SIG-M5 treated with dmso at 0.1 percent for 504 hours (cell line): Measurements from ENCODE around the gene FHIT.

Experiments used
- DNase-seq: peaks from one replicate; lab custom pipeline; 2025; ENCODE audit not compliant: unreplicated experiment; lab: John Stamatoyannopoulos, UW

FHIT gene

DNA sequence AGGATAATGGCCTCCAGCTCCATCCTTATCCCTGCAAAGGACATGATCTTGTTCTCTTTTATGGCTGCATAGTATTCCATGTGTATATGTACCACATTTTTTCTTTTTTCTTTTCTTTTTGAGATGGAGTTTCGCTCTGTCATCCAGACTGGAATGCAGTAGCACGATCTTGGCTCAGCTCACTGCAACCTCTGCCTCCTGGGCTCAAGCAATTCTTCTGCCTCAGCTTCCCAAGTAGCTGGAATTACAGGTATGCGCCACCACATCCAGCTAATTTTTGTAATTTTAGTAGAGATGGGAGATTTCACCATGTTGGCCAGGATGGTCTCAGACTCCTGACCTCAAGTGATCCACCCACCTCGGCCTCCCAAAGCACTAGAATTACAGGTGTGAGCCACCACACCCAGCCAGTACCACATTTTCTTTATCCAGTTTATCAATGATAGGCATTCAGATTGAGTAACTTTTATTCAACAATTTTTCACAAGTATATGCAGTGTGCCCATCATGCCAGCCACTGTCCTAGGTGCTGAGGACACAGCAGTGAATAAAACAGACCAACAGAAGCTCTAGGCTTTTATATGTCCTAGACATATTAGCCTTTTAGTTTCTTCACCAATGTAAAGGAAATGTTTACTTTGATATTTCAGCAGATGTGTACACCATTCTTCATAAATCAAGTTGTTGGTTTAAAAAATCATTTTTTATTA is 815.2 kb downstream of the FHIT start:
- no peak for DNase-seq

DNA sequence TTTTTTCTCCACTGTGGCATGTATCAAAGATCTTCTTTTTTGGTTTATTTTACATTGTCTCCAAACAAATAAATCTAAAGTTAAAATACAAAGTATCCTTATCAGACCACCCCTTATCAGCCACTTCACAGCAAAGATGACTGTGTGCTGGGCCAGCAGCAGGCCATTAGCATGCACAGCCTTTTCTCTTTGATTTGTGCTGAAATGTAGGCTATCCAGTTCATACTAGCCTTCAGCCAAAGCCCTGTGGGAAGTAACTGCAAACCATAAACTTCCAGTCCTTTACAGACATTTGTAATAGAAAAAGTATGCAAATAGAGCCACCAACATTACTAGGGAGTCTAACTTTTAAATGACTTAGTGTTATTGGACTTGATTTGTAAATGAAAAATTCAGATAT is 816.3 kb downstream of the FHIT start:
- no peak for DNase-seq

DNA sequence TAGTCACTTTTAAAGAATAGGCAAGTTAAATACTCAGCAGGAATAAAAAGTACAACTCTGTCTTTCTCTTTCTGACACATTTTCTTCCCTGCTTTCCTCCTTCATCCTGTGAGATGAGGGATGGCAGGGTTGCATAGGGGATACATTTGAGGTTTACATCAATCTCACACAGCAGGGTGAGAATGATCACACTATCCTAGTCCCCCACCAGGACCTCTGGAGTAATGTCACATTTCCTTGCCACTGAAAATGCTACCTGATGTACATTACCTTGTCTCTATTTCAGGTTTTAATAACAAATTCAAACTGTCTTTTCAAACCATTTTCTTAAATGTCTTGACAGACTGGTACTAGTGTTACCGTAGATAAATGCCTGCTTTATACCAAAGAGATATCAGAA is 816.9 kb downstream of the FHIT start:
- no peak for DNase-seq

DNA sequence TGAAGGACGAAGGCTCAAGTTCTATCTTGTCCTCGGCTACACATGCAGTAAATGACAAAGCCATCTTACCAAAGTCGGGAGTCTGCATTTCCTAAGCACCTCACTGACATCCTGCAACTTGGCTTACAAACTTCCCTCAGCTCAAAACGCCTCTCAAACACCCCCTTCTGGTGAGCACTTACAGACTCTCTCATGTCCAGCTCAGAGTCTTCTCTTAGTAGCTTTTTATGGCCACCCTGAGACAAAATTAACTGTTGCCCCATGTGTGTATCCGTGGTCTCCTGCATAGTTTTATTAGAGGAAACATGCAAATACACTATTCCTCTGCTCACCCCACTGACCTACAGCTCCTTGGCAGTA is 819.7 kb downstream of the FHIT start:
- peak; percentile 3 for DNase-seq

DNA sequence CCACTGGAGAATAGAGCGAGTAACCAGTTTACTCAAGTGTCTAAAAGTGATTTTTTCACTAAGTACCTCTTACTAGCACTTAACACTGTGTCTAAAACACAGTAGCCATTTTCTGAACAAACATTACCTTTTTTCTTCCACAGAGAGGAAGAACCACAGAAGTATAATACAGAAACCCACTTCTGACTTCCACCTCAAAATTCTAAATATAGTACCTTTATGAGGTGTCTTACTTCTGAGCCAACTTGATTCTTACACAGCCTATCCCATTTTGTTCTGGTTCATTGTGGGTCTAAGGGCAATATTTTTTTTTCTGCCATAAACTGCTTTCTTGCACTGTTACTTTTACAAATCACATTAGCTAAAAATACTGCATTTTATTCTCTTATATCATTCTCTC is 821.0 kb downstream of the FHIT start:
- no peak for DNase-seq

DNA sequence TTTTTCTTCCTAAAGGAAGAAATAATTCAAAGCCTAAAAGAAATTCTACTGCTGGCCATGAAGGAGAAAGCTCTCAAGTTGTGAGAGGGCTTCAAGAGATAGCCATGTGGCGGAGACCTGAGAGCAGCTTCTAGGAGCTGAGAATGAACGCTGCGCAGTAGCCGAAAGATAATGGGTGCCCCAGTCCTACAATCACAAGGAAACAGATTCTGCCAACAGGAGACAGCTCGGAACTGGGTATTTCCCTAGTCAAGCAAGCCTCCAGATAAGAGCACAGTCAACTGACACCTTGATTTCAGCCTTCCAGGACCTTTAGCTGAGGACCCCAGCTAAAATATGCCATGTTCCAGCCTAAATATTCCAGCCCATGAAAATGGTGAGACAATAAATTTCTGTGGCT is 824.1 kb downstream of the FHIT start:
- DNase-seq: no peak

DNA sequence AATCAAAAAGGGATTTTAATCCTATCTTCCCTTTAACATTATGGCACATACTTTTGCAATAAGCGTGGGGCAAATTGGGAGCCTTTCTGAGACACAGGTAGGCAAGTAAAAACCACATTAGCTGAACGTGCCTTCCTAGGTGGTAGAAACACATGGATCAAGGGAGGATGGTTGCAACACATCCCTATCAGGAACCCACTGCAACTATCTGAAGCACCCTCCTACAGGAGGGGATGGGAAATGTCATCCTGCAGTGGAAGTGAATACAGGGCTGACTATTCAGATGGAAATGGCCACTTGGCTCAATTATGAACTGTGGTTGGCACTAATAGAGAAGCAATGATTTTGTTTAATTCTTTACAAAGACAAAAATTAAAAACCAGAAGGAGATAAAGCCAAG is 826.3 kb downstream of the FHIT start:
- DNase-seq: no peak

DNA sequence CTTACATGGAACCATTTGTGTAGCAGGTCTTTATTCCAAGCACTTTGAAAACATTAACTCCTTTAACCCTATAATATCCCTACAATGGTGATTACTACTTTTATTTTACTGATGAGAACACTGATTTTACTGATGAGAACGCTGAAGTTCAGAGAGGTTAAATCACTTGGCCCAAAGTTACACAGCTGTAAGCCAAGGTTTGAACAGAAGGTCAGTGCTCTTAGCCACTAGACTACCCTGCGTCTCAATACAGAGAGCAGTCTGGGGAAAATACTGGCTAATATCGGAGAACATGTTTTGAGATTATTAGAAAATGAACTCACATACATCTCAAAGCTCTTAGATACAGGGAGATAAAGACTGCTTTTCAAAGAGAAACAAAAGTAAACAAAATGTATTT is 827.2 kb downstream of the FHIT start:
- DNase-seq: no peak

DNA sequence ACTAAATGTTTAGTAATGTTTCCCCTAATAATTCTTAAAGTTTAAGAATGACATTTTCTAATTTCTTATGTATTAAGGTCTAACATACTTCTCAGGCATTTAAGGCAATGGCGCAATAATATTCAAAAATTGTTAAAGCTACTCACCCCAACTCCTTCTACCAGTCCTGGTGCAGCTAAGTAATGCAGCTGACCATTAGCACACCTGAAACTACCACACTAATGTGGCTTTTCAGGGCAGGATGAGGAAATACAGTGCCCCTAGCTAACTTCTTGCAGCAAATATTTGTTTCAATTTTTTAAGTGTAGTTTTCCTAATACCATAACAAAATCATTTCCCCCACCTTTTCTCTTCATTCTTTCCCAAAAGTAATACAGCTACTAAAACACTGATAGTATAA is 827.7 kb downstream of the FHIT start:
- DNase-seq: no peak

DNA sequence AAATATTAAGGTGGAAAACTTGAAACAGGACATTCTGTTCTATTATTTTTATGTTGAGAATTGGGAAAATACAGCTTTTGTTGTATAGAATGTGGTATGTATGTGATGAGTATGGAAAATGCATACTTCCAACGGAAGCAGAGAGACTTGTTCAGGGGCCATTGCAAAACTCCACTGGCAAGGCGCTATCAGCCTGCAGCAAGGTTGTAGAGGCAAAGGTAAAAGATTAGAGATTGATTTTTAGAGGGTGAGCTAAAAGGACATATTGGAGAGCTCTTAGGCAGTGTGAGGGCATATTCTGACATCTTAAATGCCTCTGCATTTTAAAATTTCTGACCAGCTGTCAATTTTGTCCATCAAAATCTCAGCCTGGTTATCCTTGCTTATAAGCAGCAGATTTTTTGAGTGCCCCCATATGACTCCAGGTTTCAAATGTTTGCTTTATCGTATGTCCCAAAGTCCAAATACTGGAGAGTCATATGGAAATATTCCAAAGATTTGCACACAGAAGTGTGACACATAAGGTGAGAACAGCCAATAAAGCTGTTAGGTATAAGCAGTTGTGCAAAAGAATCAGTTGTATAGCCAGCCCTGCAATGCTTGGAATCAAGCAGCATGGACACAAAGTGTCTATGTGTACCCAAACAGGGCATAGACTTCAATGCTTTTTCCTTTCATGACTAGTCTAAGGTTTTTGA is 829.4 kb downstream of the FHIT start:
- no peak for DNase-seq

DNA sequence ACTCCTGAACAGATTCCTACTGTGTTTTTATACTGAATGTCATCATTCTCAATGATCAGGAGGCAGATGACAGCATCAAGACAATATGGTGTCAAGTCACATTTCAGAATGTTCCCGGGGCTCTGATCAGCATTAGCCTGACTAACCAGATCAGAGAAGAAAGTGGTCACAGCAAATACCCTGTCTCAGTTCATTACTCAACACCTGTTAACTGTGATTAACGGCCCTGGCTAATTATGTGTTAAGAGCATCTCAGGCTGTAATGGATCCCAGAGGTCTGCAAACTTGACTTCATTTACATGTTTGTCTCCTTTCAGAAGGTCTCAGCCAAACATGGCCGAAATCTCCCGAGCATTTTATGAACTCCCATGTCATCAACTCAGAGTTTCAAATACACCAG is 833.7 kb downstream of the FHIT start:
- no peak for DNase-seq

DNA sequence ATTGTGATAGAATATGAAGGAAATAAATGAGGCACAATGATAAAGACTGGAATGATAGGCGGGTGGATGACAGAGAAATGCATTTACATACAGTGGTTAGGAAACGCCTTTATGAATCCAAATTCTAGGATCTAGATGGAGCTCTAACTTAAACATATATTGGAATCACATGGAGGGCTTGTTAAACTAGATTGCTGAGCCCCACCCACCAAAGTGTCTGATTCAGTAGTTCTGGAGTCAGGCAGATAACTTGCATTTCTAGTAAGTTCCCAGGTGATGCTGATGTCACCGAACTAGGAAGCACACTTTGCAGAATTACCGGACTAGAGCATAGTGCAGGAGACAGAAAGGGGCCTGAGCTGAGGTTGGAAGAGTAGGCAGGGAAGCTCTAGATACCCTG is 837.2 kb downstream of the FHIT start:
- no peak for DNase-seq

DNA sequence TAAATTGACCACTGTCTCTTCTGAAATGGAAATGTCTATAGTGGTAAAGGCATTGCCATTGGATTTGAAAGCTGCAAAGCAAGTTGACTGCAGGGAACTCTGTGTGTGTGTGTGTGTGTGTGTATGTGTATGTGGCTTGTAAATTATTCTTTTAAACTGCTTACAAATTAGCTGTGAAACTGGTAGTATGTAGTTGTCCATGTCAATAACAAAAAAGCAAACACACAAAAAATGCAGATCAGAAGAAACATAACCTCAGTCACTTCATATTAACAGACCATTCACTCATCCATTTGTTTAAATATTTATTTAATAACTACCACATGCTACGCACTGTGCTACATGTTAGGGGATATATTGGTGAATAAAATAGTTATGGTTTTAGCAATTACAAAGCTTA is 837.7 kb downstream of the FHIT start:
- DNase-seq: no peak

DNA sequence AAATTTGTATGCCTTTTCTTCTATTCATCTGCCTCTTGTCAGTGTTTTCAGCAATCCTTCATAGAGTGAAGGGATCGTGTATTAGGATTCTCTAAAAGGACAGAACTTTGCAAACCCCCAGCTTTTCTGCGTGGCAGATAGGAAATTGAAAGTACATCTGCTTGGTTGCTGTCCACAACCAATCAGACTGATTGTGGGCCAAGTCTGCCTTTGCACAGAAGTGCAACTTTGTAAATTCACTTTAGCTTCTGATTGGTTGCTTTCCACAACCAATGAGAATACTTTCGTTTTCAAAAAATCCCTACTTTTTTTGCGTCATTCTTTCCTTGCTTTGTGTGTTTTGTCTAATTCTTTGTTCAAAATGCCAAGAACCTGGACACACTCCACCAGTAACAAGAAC is 847.4 kb downstream of the FHIT start:
- no peak for DNase-seq

DNA sequence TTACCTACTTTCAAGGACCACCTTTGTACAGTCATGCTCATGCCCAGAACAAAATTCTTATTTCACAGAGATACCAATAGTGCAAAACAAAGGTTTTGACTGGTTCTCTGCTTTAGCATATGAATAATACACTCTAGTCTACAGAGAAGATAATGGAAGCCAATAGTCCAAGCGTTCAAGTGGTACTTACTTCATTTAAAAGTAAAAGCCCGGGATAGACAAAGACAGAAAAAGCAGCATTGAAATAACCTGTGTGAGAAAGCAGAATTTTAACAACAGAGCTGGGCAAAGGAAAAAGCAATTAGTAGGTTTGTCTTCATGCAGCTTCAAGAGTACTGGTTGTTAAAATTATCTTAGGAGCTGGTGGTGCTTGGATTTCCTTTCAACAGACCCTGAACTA is 848.3 kb downstream of the FHIT start:
- no peak for DNase-seq

DNA sequence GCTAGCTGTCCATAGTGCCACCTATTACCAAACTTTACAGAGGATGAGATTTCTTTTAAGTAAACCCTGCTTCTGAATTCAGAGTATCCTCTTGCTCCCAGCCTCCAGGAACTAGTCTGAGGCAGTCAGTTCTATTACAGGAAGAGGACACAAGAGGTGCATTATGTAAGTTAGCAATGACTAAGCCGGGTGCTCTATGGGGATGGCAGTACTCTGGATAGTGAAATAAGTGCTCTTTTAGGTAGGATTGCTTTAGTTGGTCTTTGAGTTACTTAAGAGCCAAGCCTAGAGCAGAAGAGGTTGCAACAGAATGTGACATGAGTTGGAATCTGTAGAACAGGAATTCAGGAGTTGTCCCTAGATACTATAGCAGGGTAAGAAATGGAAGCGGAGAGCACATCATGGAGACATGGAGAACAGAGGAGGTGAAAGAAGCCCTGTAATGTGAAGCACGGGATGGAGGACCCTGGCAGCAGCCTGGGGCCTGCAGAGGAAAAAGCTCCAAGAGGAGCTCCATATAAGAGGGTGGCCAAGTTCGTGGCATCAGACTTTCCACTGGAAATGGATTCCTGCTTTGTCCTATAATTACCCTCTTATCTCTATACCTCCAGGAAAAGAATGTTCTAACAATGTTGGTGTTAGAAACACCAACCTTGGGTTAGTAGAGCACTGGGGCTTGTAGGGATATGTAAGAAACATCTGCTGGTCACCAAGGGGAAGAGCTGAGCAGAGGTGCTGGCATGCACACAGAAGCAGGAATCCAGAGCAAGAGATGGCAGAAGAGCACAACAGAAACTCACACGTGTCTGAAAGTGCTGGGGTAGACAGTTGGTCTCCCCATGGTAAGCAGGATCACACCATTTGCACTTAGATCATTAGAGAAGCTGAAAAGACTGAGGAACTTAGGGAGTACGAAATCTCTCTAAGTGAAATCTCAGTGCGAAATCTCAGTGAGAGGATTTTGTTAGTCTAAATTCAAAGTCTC is 851.1 kb downstream of the FHIT start:
- DNase-seq: no peak

DNA sequence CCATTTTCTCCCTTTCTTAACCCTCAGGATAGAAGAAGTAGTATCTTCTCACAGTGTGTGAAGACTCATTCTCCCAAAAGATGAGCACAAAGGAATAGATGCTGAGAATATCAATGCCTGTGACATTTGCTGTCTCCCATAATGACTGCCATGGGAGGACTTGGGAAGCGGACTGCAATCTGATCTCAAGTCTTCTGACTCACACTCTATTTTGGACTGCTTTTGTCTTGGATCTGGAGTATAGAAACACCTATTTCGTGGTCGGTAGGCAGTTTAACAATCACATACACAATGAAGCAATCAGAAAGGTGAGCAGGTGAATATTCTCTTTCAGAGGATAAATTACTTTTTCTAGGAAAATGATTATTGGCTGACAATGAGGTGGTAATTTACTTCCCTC is 852.0 kb downstream of the FHIT start:
- DNase-seq: no peak

DNA sequence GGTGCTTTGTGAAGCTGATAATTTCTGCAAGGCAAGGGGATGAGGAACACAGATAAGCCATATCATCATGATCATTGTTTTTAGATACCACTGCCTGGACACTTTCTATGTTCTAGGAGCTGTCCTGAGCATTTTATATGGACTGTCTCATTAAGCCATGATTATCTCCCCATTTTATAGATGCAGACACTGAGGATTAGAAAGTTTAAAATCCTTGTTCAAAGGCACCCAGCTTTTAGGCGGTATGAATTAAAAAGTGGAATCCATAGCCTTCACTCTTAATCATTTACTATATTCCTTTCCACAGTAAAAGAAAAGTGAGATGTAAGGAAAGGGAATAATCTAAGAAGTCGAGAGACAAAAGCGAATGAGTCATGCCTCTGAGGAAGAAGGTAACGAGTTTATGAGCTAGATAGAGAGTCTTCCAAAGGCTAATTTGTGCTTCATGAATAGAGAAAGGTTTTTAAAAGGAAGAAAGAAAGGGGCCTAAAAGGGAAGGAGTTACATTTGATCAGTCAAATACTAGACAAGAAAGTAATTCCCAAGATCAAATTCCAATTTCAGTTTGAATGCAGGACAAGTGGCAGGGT is 856.0 kb downstream of the FHIT start:
- no peak for DNase-seq

DNA sequence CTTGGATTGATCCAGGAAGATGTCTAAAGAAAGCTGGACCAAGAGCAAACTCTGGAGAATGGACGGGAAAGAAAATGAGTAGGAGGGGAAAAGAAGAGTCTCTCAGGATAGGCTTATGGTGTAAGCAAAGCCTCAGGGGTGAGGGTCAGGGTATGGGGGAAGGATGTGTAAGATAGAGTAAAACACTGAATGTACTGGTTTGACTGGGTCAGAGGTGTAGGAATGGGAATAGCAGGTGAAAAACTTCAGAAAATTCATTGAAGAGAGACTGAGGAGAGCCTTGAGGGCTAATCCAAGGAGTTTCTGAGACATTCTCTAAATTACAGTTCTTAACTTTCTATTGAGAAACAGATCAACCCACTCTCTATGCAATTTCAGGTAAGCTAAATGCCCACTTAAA is 857.3 kb downstream of the FHIT start:
- no peak for DNase-seq

DNA sequence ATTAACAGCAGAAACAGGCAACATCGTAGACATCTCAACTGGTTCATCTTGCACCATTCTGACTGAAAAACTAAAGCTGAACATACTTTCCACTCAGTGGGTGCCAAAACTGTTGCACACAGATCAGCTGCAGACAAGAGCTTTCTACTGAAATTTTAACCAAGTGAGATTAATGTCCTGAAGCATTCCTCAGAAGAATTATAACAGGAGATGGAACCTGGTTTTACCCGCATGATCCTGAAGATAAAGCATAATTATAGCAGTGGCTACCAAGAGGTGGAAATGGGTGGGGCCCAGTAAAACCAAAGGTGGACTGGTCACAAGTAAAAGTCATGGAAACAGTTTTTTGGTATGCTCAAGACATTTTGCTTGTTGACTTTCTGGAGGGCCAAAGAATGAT is 858.8 kb downstream of the FHIT start:
- DNase-seq: no peak

DNA sequence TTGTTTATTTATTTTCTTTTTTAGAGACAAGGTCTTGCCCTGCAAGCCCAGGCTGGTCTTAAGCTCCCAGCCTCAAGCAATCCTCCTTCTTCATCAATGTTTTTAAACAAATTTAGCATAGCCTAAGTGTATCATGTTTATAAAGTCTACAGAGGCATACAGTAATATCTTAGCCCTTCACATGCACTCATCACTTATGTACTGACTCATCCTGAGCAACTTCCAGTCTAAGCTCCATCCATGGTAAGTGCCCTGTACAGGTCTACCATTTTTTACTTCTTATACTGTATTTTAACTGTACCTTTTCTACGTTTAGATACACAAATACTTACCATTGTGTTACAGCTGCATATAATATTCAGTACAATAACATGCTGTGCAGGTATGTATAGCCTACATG is 860.0 kb downstream of the FHIT start:
- no peak for DNase-seq

DNA sequence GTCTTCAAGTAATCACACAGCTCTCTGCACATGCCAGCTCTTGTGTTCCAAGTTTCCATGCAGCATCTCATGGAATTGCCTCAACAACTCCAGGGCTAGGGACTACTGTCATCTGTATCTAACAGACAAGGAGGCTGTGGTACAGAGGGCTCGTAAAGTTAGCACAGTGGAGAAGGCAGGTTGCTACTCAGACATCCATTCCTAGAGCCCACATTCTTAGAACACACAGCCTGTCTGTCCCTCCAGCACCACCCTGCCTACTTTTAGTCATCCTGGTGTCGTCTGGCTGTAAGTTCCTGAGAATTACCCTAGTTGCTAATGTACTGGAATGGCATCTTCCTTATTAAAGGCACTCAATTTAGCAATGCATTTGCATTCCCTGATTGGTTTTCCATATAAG is 862.5 kb downstream of the FHIT start:
- no peak for DNase-seq
